DMS53 (cell line): ENCODE measurements around the gene RPGRIP1L.

ENCODE experiments used
- DNase-seq: peaks from one replicate; lab custom pipeline; 2025; lab: John Stamatoyannopoulos, UW

Gene RPGRIP1L

GRCh38 chr16:53651357-53651756, 52.3 kb downstream of the RPGRIP1L start:
- no peak for DNase-seq

GRCh38 chr16:53646506-53646905, 57.2 kb downstream of the RPGRIP1L start:
- no peak for DNase-seq

- DNase-seq, result no peak
These were observed 60.2 kb downstream of the RPGRIP1L start for GRCh38 chr16:53643474-53643873.

- no peak for DNase-seq
These were observed 61.6 kb downstream of the RPGRIP1L start for GRCh38 chr16:53642094-53642493.

GRCh38 chr16:53636978-53637377, 66.7 kb downstream of the RPGRIP1L start:
- no peak for DNase-seq

- no peak for DNase-seq
These were observed 71.1 kb downstream of the RPGRIP1L start for GRCh38 chr16:53632526-53632925.

GRCh38 chr16:53631236-53632025, 72.2 kb downstream of the RPGRIP1L start:
- DNase-seq, result no peak

GRCh38 chr16:53629607-53630312, 73.9 kb downstream of the RPGRIP1L start:
- DNase-seq, result no peak

- no peak for DNase-seq
These were observed 74.5 kb downstream of the RPGRIP1L start for GRCh38 chr16:53629151-53629550.

- DNase-seq, result no peak
These were observed 76.8 kb downstream of the RPGRIP1L start for GRCh38 chr16:53626811-53627210.

- peak; percentile 6 for DNase-seq
These were observed 77.5 kb downstream of the RPGRIP1L start for GRCh38 chr16:53626161-53626560.

GRCh38 chr16:53625221-53625620, 78.4 kb downstream of the RPGRIP1L start:
- DNase-seq, result no peak

- DNase-seq, result no peak
These were observed 81.3 kb downstream of the RPGRIP1L start for GRCh38 chr16:53622315-53622714.

- no peak for DNase-seq
These were observed 83.2 kb downstream of the RPGRIP1L start for GRCh38 chr16:53620476-53620875.

- no peak for DNase-seq
These were observed 84.4 kb downstream of the RPGRIP1L start for GRCh38 chr16:53619235-53619634.

GRCh38 chr16:53614346-53614745, 89.3 kb downstream of the RPGRIP1L start:
- DNase-seq, result no peak

GRCh38 chr16:53612003-53612402, 91.7 kb downstream of the RPGRIP1L start:
- peak; percentile 59 for DNase-seq

- DNase-seq, result no peak
These were observed 92.4 kb downstream of the RPGRIP1L start for GRCh38 chr16:53611179-53611696.

- DNase-seq, result no peak
These were observed 94.1 kb downstream of the RPGRIP1L start for GRCh38 chr16:53609536-53609935.

GRCh38 chr16:53608094-53608493, 95.6 kb downstream of the RPGRIP1L start:
- no peak for DNase-seq

GRCh38 chr16:53605831-53606400, 97.7 kb downstream of the RPGRIP1L start:
- no peak for DNase-seq

- no peak for DNase-seq
These were observed 98.3 kb downstream of the RPGRIP1L start for GRCh38 chr16:53605356-53605755.

GRCh38 chr16:53601961-53602360, 101.7 kb downstream of the RPGRIP1L start:
- no peak for DNase-seq
